NCI-H345 treated with DMSO at 0.1 percent for 48 hours (cell line): ENCODE data around the gene DTWD2.
"Not testable (repeated sequence)": the region's sequence is repeated elsewhere in the genome, so short reads cannot be mapped to it uniquely, and the experiment has no call there.

ENCODE experiments used
- DNase-seq: peaks from one replicate; lab custom pipeline; 2025; ENCODE audit not compliant: unreplicated experiment; lab: John Stamatoyannopoulos, UW

Gene DTWD2

GRCh38 chr5:118998861-118999260, 10.5 kb upstream of the DTWD2 start:
- not testable (repeated sequence) for DNase-seq

GRCh38 chr5:118996098-118996497, 7.8 kb upstream of the DTWD2 start:
- DNase-seq: no peak

- no peak for DNase-seq
These were observed 6.2 kb upstream of the DTWD2 start for GRCh38 chr5:118994595-118994994.

- DNase-seq: not testable (repeated sequence)
These were observed 4.8 kb upstream of the DTWD2 start for GRCh38 chr5:118993118-118993517.

- DNase-seq: not testable (repeated sequence)
These were observed 3.7 kb upstream of the DTWD2 start for GRCh38 chr5:118992055-118992454.

- DNase-seq: no peak
These were observed 2.2 kb upstream of the DTWD2 start for GRCh38 chr5:118990582-118990981.

- DNase-seq: no peak
These were observed 1.5 kb upstream of the DTWD2 start for GRCh38 chr5:118989816-118990215.

- no peak for DNase-seq
These were observed 476 bp upstream of the DTWD2 start for GRCh38 chr5:118988866-118989180.

- no peak for DNase-seq
These were observed 3.7 kb downstream of the DTWD2 start for GRCh38 chr5:118984602-118985001.

- DNase-seq: no peak
These were observed 6.6 kb downstream of the DTWD2 start for GRCh38 chr5:118981783-118982182.

GRCh38 chr5:118980438-118980837, 7.9 kb downstream of the DTWD2 start:
- DNase-seq: no peak

- DNase-seq: no peak
These were observed 8.3 kb downstream of the DTWD2 start for GRCh38 chr5:118980017-118980416.

GRCh38 chr5:118973779-118974445, 14.4 kb downstream of the DTWD2 start:
- not testable (repeated sequence) for DNase-seq

- no peak for DNase-seq
These were observed 19.4 kb downstream of the DTWD2 start for GRCh38 chr5:118968925-118969375.

GRCh38 chr5:118968406-118968911, 19.9 kb downstream of the DTWD2 start:
- no peak for DNase-seq

- no peak for DNase-seq
These were observed 21.3 kb downstream of the DTWD2 start for GRCh38 chr5:118967059-118967508.

- no peak for DNase-seq
These were observed 22.5 kb downstream of the DTWD2 start for GRCh38 chr5:118965890-118966289.

- not testable (repeated sequence) for DNase-seq
These were observed 23.4 kb downstream of the DTWD2 start for GRCh38 chr5:118964970-118965369.

- not testable (repeated sequence) for DNase-seq
These were observed 24.0 kb downstream of the DTWD2 start for GRCh38 chr5:118964388-118964787.

GRCh38 chr5:118963169-118963568, 25.2 kb downstream of the DTWD2 start:
- DNase-seq: no peak

GRCh38 chr5:118960557-118960956, 27.8 kb downstream of the DTWD2 start:
- no peak for DNase-seq

- DNase-seq: peak; percentile 3
These were observed 31.6 kb downstream of the DTWD2 start for GRCh38 chr5:118956727-118957126.

- DNase-seq: no peak
These were observed 34.7 kb downstream of the DTWD2 start for GRCh38 chr5:118953652-118954005.
